Esophagus muscularis mucosa (tissue), 4 donors: ENCODE results near the gene FAR2. TPM values are rescaled to one million over a fixed set of nuclear protein-coding genes. Genes with fewer than 3 reads are reported as not detected.
A peak's percentile ranks its signal among the peaks of the same experiment; 100 is the strongest.

ENCODE experiments used
- DNase-seq: peaks from one replicate; pipeline ENCODE4 v3.0.0-alpha.2; 2017; ENCODE audit errors: extremely low spot score
- H3K27ac ChIP-seq, 4 donors: fragments of 200-600 bp; sonication (generic); replicated peaks in 1 of 4; 1 replicate in 3 of 4; 2 replicates in 1 of 4; pipeline ENCODE4 v1.5.1; 2016 to 2019; ENCODE audit warnings: mild to moderate bottlenecking in 1 of 4
- H3K27me3 ChIP-seq, 4 donors: fragments of 200-600 bp; sonication (generic); one replicate each; pipeline versions ENCODE4 v1.5.1 to v1.6.0; 2016 to 2019
- H3K36me3 ChIP-seq, 4 donors: fragments of 200-600 bp; sonication (generic); one replicate each; pipeline ENCODE4 v1.5.1; 2016 to 2019
- H3K4me1 ChIP-seq, 4 donors: fragments of 200-600 bp; sonication (generic); one replicate each; pipeline ENCODE4 v1.5.1; 2016 to 2019
- H3K4me3 ChIP-seq, 4 donors: fragments of 200-600 bp; sonication (generic); 1 replicate in 2 of 4; 2 replicates in 2 of 4; pipeline ENCODE4 v1.5.1; 2016 to 2019; ENCODE audit warnings: mild to moderate bottlenecking in 4 of 4, moderate library complexity in 1 of 4
- H3K9me3 ChIP-seq, 4 donors: fragments of 200-600 bp; sonication (generic); 1 replicate in 3 of 4; 2 replicates in 1 of 4; pipeline ENCODE4 v1.5.1; 2016 to 2019
- CTCF ChIP-seq, 3 experiments: fragments of 200-600 bp in 2 of 3; fragments of 450-650 bp in 1 of 3; sonication (generic) in 2 of 3; IDR thresholded peaks; one replicate each; pipeline ENCODE4 v1.5.1; 2017 to 2019; ENCODE audit warnings: antibody characterized with exemption in 3 of 3, mild to moderate bottlenecking in 2 of 3, moderate library complexity in 1 of 3
- EP300 ChIP-seq: sonication (generic); formaldehyde crosslinking; IDR thresholded peaks from one replicate; pipeline ENCODE4 v1.6.1; 2017; ENCODE audit warnings: antibody characterized with exemption
- POLR2A ChIP-seq: fragments of 450-650 bp; IDR thresholded peaks from one replicate; pipeline ENCODE4 v1.6.1; 2017; ENCODE audit warnings: antibody characterized with exemption, moderate library complexity, mild to moderate bottlenecking, low read depth
- POLR2AphosphoS5 ChIP-seq, 2 donors: sonication (generic); formaldehyde crosslinking; IDR thresholded peaks; one replicate each; pipeline ENCODE4 v1.6.1; 2017; ENCODE audit warnings: antibody characterized with exemption in 2 of 2
- WGBS: methylation state at CpG from one replicate; pipeline ENCODE4 v1.1.5; 2018; 5-methylcytosine and 5-hydroxymethylcytosine counted together
- intact Hi-C: fragments of 100-400 bp; cut with DNase I; formaldehyde crosslinking; loops from one replicate; pipeline ENCODE4 v1.15.1; 2023
- total RNA-seq, 4 donors: library from RNA; depleted of rRNA; stranded (reverse); fragments of >200 nt; gene quantifications; one replicate each; pipeline versions ENCODE4 v1.1.0 to v1.2.1, GENCODE V29; 2016

Gene FAR2
- total RNA-seq, 4 donors from 2014 or later = 11.6 to 15.0 (median 11.9) TPM

GRCh38 chr12:29242921-29243431, 93.9 kb downstream of the FAR2 start:
- Histone ChIP-seq H3K27me3 (no peaks in the 10 kb centered on the region), H3K9me3 (no peaks in the 10 kb centered on the region), H3K27ac (peak overlapping the region; percentile 67 to 79 (median 74)), H3K36me3 (no peaks in the 10 kb centered on the region), H3K4me1 (peaks cover 18 to 39% (median 37%) of the 10 kb centered on the region in 4 donors), H3K4me3 (no peak overlapping the region)
- intact Hi-C loops = loop anchor here (5.0 kb wide), 1 partner anchor 96 kb away; the partner anchor contains the start of gene FAR2
- TF ChIP-seq POLR2AphosphoS5 (IDR thresholded peaks at IDR 0.05) = no peak
- no peak for TF ChIP-seq CTCF (IDR thresholded peaks at IDR 0.05)
- TF ChIP-seq POLR2A = no peak
- no peak for TF ChIP-seq EP300
- no peak for DNase-seq
- 70% methylated on average over 4 of the region's 4 CpGs for WGBS

- no peaks in the 10 kb centered on the region for H3K9me3 ChIP-seq
- no peak for TF ChIP-seq POLR2A
- TF ChIP-seq POLR2AphosphoS5 (IDR thresholded peaks at IDR 0.05) = no peak
- no peak for TF ChIP-seq EP300
- TF ChIP-seq CTCF (IDR thresholded peaks at IDR 0.05) = no peak
- no peak for DNase-seq
- peaks cover 15 to 39% (median 35%) of the 10 kb centered on the region in 4 donors for H3K4me1 ChIP-seq
- H3K4me3 ChIP-seq = no peak overlapping the region
- H3K36me3 ChIP-seq = no peaks in the 10 kb centered on the region
- H3K27me3 ChIP-seq = no peaks in the 10 kb centered on the region
- H3K27ac ChIP-seq = no peak overlapping the region
- WGBS = 88% methylated on average over 3 of the region's 3 CpGs
- intact Hi-C loops = loop anchor here (5.0 kb wide), 1 partner anchor 97 kb away; the partner anchor contains the start of gene FAR2
These were observed 95.2 kb downstream of the FAR2 start for GRCh38 chr12:29244159-29244765.

DNA sequence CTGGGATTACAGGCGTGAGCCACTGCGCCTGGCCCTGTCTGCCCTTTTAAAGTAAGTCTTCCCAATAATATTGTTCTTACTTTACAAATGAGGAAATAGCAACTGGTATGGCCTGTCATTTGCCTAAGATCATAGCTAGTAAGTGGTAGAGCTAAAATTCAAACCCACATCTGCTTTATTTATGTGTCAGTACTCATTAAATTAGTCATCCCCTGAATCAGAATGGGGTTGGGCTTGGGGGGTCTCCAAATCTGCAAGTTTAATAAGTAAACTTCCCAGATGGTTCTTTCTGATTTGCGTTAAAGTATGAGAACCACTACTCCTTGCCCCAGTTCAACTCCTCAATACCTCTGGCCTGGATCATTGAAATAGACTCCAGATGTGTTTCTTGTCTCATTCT, 96.2 kb downstream of the FAR2 start:
- 97% methylated on average over 3 of the region's 3 CpGs for WGBS
- no peak for DNase-seq
- TF ChIP-seq CTCF (IDR thresholded peaks at IDR 0.05) (no peak), EP300 (no peak), POLR2A (no peak), POLR2AphosphoS5 (IDR thresholded peaks at IDR 0.05) (no peak)
- Histone ChIP-seq H3K27me3 (no peaks in the 10 kb centered on the region), H3K36me3 (no peaks in the 10 kb centered on the region), H3K4me3 (no peak overlapping the region), H3K9me3 (no peaks in the 10 kb centered on the region), H3K4me1 (peaks cover 15 to 33% (median 28%) of the 10 kb centered on the region in 4 donors), H3K27ac (no peak overlapping the region)
- intact Hi-C loops = no loop called here

- intact Hi-C loops = no loop called here
- H3K27me3 ChIP-seq = no peaks in the 10 kb centered on the region
- no peak overlapping the region for H3K4me3 ChIP-seq
- H3K27ac ChIP-seq = no peak overlapping the region
- no peak for DNase-seq
- TF ChIP-seq POLR2AphosphoS5 (IDR thresholded peaks at IDR 0.05) (no peak), CTCF (IDR thresholded peaks at IDR 0.05) (no peak), POLR2A (no peak), EP300 (no peak)
- H3K36me3 ChIP-seq = no peaks in the 10 kb centered on the region
- no peaks in the 10 kb centered on the region for H3K4me1 ChIP-seq
- no peaks in the 10 kb centered on the region for H3K9me3 ChIP-seq
- 95% methylated on average over 2 of the region's 2 CpGs for WGBS
These were observed 100.9 kb downstream of the FAR2 start for GRCh38 chr12:29249930-29250329.
